Suprapubic skin (tissue), 4 donors: ENCODE measurements around the gene CDK18. TPM values are rescaled to one million over a fixed set of nuclear protein-coding genes. Genes with fewer than 3 reads are reported as not detected.

ENCODE experiments used
- DNase-seq, 2 donors: peaks; one replicate each; pipeline ENCODE4 v3.0.0-alpha.2; 2019; ENCODE audit warnings: low spot score in 2 of 2
- H3K27ac ChIP-seq: fragments of 200-600 bp; sonication (generic); one replicate; pipeline ENCODE4 v1.5.1; 2019
- H3K27me3 ChIP-seq: fragments of 200-600 bp; sonication (generic); one replicate; pipeline ENCODE4 v1.5.1; 2019
- H3K36me3 ChIP-seq: fragments of 200-600 bp; sonication (generic); one replicate; pipeline ENCODE4 v1.5.1; 2019
- H3K4me1 ChIP-seq: fragments of 200-600 bp; sonication (generic); one replicate; pipeline ENCODE4 v1.5.1; 2019
- H3K4me3 ChIP-seq: fragments of 200-600 bp; sonication (generic); one replicate; pipeline ENCODE4 v1.5.1; 2019; ENCODE audit warnings: mild to moderate bottlenecking
- H3K9me3 ChIP-seq: fragments of 200-600 bp; sonication (generic); one replicate; pipeline ENCODE4 v1.5.1; 2019
- EP300 ChIP-seq: sonication (generic); formaldehyde crosslinking; IDR thresholded peaks from one replicate; pipeline ENCODE4 v1.6.1; 2017; ENCODE audit warnings: antibody characterized with exemption
- POLR2A ChIP-seq, 2 donors: fragments of 450-650 bp; IDR thresholded peaks; one replicate each; pipeline ENCODE4 v1.6.1; 2017; ENCODE audit warnings: antibody characterized with exemption in 2 of 2, mild to moderate bottlenecking in 2 of 2, moderate library complexity in 2 of 2
- POLR2AphosphoS5 ChIP-seq, 3 donors: sonication (generic); formaldehyde crosslinking; IDR thresholded peaks; one replicate each; pipeline ENCODE4 v1.6.1; 2017; ENCODE audit warnings: antibody characterized with exemption in 3 of 3
- WGBS: methylation state at CpG from one replicate; pipeline ENCODE4 v1.1.5; 2018; 5-methylcytosine and 5-hydroxymethylcytosine counted together
- total RNA-seq, 4 donors: library from RNA; depleted of rRNA; stranded (reverse); fragments of >200 nt; gene quantifications; one replicate each; pipeline ENCODE4 v1.1.0, GENCODE V29; 2016
- TF ChIP-seq, protein P1 (sequence below), 2 donors: fragments of 200-600 bp in 1 of 2; fragments of 450-650 bp in 1 of 2; sonication (generic) in 1 of 2; IDR thresholded peaks; one replicate each; pipeline ENCODE4 v1.5.1; 2016 to 2019; ENCODE audit warnings: antibody characterized with exemption in 2 of 2, mild to moderate bottlenecking in 1 of 2, moderate library complexity in 1 of 2

The CDK18 gene
- total RNA-seq, 4 donors from 2014 or later, result 2.7 to 9.7 (median 4.7) TPM

DNA sequence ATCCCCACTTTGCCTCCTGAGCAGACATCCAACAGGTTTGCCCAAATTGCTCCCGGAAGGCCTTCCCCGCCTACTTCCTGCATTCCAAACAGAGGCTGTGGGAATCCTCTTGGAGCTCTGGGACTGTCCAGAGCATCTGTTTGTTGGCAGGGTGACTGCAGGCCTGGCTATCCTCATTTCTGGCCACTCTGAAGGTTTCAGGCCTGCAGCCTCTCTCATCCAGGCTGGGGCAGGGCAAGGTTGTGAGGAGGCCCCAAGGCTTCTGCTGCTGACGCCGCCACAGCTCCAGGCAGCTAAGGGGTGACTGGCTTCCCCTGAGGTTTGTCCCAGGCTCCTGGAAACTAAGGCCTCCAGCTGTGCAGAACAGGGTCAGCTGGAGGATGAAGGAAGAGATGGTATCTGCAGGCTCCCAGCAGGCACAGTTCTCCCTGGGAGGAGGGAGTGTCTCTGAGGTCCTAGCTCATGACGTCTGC lies 11.3 kb downstream of the CDK18 start:
- DNase-seq, result no peak
- H3K36me3 ChIP-seq, result no peaks in the 10 kb centered on the region
- H3K27me3 ChIP-seq, result no peaks in the 10 kb centered on the region
- H3K4me3 ChIP-seq, result no peak overlapping the region
- 73% methylated on average over 2 of the region's 5 CpGs for WGBS
- H3K4me1 ChIP-seq, result peaks cover 12% of the 10 kb centered on the region
- no peak for TF ChIP-seq POLR2A (IDR thresholded peaks at IDR 0.05)
- no peak for TF ChIP-seq EP300
- no peak for TF ChIP-seq POLR2AphosphoS5 (IDR thresholded peaks at IDR 0.05)
- TF ChIP-seq, protein P1, sequence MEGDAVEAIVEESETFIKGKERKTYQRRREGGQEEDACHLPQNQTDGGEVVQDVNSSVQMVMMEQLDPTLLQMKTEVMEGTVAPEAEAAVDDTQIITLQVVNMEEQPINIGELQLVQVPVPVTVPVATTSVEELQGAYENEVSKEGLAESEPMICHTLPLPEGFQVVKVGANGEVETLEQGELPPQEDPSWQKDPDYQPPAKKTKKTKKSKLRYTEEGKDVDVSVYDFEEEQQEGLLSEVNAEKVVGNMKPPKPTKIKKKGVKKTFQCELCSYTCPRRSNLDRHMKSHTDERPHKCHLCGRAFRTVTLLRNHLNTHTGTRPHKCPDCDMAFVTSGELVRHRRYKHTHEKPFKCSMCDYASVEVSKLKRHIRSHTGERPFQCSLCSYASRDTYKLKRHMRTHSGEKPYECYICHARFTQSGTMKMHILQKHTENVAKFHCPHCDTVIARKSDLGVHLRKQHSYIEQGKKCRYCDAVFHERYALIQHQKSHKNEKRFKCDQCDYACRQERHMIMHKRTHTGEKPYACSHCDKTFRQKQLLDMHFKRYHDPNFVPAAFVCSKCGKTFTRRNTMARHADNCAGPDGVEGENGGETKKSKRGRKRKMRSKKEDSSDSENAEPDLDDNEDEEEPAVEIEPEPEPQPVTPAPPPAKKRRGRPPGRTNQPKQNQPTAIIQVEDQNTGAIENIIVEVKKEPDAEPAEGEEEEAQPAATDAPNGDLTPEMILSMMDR (IDR thresholded peaks at IDR 0.05), result no peak
- H3K9me3 ChIP-seq, result no peaks in the 10 kb centered on the region
- H3K27ac ChIP-seq, result no peak overlapping the region

DNA sequence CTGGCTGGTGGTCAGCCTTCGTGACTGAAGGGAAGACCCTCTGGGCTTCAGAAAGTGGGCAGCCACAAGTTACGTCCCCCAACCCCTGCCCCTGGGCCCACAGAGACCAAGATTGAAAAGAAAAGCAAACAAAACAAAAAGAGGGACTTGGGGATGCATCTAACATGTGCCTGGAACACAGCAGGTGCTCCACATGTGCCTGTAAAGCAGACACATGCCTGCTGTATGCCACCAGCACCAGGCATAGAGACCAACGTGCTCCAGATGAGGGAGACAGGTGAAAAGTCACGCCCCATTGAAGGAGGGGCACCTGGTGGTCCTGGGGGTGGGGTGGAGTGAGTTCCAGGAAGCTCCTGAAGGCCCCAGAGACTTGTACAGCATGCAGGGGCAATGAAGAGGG lies 11.9 kb downstream of the CDK18 start:
- Histone ChIP-seq H3K4me1 (peaks cover 12% of the 10 kb centered on the region), H3K27ac (no peak overlapping the region)
- 82% methylated on average over 4 of the region's 4 CpGs for WGBS

DNA sequence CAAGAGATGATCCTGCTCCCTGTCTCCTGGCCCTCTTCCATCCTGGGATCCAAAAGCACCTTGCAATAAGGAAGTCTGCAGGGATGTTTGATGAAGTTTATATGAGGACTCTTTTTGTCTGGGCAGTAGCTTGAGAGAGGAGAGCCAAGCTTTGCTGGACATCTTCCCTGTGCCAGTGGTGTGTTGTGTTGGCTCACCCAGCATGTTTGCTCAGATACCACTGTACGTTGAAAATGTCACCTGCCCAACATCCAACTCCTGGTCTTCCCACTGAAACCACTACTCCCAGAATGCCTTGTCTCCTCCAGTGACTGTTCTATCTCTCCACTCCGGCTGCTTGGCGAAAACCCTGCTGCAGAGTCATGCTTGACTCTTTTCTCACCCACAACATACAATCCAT lies 12.8 kb downstream of the CDK18 start:
- 81% methylated on average over 3 of the region's 3 CpGs for WGBS
- TF ChIP-seq POLR2A (IDR thresholded peaks at IDR 0.05) (no peak), EP300 (no peak), POLR2AphosphoS5 (IDR thresholded peaks at IDR 0.05) (no peak)
- TF ChIP-seq, protein P1 (IDR thresholded peaks at IDR 0.05), result no peak
- no peak overlapping the region for H3K27ac ChIP-seq
- H3K4me3 ChIP-seq, result no peak overlapping the region
- no peaks in the 10 kb centered on the region for H3K27me3 ChIP-seq
- H3K36me3 ChIP-seq, result no peaks in the 10 kb centered on the region
- no peaks in the 10 kb centered on the region for H3K9me3 ChIP-seq
- DNase-seq, result no peak
- peaks cover 12% of the 10 kb centered on the region for H3K4me1 ChIP-seq

More for the DNA sequence above, 11.9 kb downstream of the CDK18 start:
- TF ChIP-seq EP300 (no peak), POLR2AphosphoS5 (IDR thresholded peaks at IDR 0.05) (no peak), POLR2A (IDR thresholded peaks at IDR 0.05) (no peak)
- TF ChIP-seq, protein P1 (IDR thresholded peaks at IDR 0.05), result no peak
- Histone ChIP-seq H3K4me3 (no peak overlapping the region), H3K27me3 (no peaks in the 10 kb centered on the region), H3K9me3 (no peaks in the 10 kb centered on the region), H3K36me3 (no peaks in the 10 kb centered on the region)
- no peak for DNase-seq

DNA sequence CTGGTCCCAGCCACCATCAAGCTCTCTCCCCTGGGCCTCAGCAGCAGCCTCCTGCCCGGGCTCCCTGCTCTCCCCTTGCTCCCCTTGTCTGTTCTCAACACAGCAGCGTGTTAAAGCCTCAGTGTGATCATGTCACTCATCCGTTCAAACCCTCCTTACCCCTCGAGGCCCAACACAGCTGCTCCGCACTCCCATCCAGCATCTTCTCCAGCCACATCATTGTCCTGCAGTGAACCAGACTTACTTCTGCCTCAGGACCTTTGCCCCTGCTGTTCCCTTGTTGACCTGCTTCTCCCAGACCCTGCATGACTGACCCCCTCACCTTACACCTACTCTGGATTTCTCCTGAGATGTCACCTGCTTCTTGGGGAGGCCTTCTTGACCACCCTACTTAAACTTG lies 13.3 kb downstream of the CDK18 start:
- WGBS, result 86% methylated on average over 5 of the region's 5 CpGs
- H3K27me3 ChIP-seq, result no peaks in the 10 kb centered on the region

DNA sequence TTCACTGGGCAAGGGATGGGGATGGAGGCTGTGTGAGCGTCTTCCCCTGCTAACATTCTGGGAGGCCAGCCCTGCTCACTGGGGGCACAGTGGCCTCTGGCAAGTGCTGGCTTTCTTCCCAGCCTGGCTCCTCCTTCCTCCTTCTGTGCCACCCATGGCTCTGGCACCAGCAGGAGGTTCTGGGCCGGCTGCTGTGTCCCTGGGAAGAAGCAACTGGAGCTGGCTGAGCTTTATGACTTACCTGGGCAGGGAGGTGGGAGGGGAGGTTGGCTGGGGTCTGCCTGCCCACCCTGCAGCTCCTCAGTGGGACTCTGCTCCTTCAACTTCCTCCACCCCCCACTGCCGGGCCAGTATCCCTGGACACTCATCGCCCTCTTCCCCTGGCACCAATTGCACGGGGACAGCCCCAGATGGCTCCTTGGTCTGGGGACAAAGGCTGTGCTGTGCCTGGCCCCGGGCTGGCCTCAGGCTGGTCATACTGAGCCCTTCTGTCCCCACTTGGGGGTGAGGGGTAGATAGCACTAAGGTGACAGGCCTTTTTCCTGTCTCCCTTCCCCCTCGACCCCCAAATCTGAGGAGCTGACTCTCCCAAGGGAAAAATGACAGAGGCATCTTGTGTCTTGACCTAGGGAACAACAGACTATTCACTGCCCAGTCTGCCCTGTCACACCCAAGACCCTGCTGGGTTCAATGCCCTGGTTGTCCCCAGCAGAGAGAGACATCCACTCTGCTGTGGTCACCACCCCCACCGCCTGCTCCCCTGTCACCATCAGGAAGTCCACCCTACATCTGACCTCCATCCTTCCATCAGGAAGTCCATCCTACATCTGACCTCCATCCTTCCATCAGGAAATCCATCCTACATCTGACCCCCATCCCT lies 14.4 kb downstream of the CDK18 start:
- Histone ChIP-seq H3K27ac (no peak overlapping the region), H3K27me3 (no peaks in the 10 kb centered on the region), H3K4me1 (peaks cover 12% of the 10 kb centered on the region), H3K36me3 (no peaks in the 10 kb centered on the region), H3K9me3 (no peaks in the 10 kb centered on the region), H3K4me3 (no peak overlapping the region)
- TF ChIP-seq EP300 (no peak), POLR2AphosphoS5 (IDR thresholded peaks at IDR 0.05) (no peak), POLR2A (IDR thresholded peaks at IDR 0.05) (no peak)
- TF ChIP-seq, protein P1 (IDR thresholded peaks at IDR 0.05), result no peak
- DNase-seq, result no peak
- WGBS, result 55% methylated on average over 8 of the region's 8 CpGs

More for the DNA sequence above, 13.3 kb downstream of the CDK18 start:
- H3K27ac ChIP-seq, result no peak overlapping the region
- no peaks in the 10 kb centered on the region for H3K9me3 ChIP-seq
- no peak for TF ChIP-seq POLR2AphosphoS5 (IDR thresholded peaks at IDR 0.05)
- no peak for TF ChIP-seq POLR2A (IDR thresholded peaks at IDR 0.05)
- TF ChIP-seq, protein P1 (IDR thresholded peaks at IDR 0.05), result no peak
- TF ChIP-seq EP300, result no peak
- no peaks in the 10 kb centered on the region for H3K36me3 ChIP-seq
- no peak overlapping the region for H3K4me3 ChIP-seq
- DNase-seq, result no peak
- H3K4me1 ChIP-seq, result peaks cover 12% of the 10 kb centered on the region
